Activated CD4-positive, alpha-beta T cell treated with anti-CD3 and anti-CD28 coated beads for 36 hours (primary cell): ENCODE results near the gene HAGHL. TPM values are rescaled to one million over a fixed set of nuclear protein-coding genes. Genes with fewer than 3 reads are reported as not detected.

Experiments
- ATAC-seq: fragments of 200-7000 bp; cut with Tn5 transposase; one replicate; pipeline ENCODE4 v1.10.0; 2021; ENCODE audit warnings: mild to moderate bottlenecking, moderate library complexity
- CTCF ChIA-PET: fragments of 350-600 bp; sonication (Branson Sonifier 250); formaldehyde crosslinking; loops from one replicate; lab custom pipeline; 2021; ENCODE audit warnings: antibody characterized with exemption; lab: Charles Lee
- POLR2A ChIA-PET: fragments of 350-600 bp; sonication (Branson Sonifier 250); formaldehyde crosslinking; loops from one replicate; lab custom pipeline; 2021; ENCODE audit warnings: antibody characterized with exemption, inconsistent platforms; lab: Charles Lee
- DNase-seq: peaks from one replicate; pipeline ENCODE4 v3.0.0-alpha.2; 2020
- H3K27ac Mint-ChIP-seq: one replicate; pipeline ENCODE4 v1.8.0; 2021; ENCODE audit warnings: mixed read lengths
- H3K27me3 Mint-ChIP-seq: one replicate; pipeline ENCODE4 v1.8.0; 2021; ENCODE audit warnings: mixed read lengths
- H3K36me3 Mint-ChIP-seq: one replicate; pipeline ENCODE4 v1.8.0; 2021; ENCODE audit warnings: low read depth, mixed read lengths
- H3K4me1 Mint-ChIP-seq: one replicate; pipeline ENCODE4 v1.8.0; 2021; ENCODE audit warnings: mixed read lengths
- H3K4me3 Mint-ChIP-seq: one replicate; pipeline ENCODE4 v1.8.0; 2021; ENCODE audit warnings: mild to moderate bottlenecking, moderate library complexity, mixed read lengths
- H3K9me3 Mint-ChIP-seq: one replicate; pipeline ENCODE4 v1.8.0; 2021; ENCODE audit warnings: low read depth, mixed read lengths
- intact Hi-C, 2 experiments: fragments of 100-400 bp; cut with DNase I in 1 of 2; cut with micrococcal nuclease in 1 of 2; formaldehyde crosslinking; loops; one replicate each; pipeline versions ENCODE4 v1.14.2 to v1.15.1; 2022 to 2024; cut with DNase I, micrococcal nuclease
- total RNA-seq, 2 experiments: library from RNA; stranded (reverse); gene quantifications; one replicate each; pipeline ENCODE4 v1.2.3, GENCODE V29; 2021

The HAGHL gene
- total RNA-seq, 2 experiments from 2014 or later = 10.0 to 11.7 TPM

- no peak for ATAC-seq
- H3K27me3 Mint-ChIP-seq = no peaks in the 10 kb centered on the region
- CTCF ChIA-PET = interaction anchor here (0.6 to 3.5 kb wide), 6 partner anchors 10 to 277 kb away, joined by 3 to 29 read pairs (median 4); partner anchors contain the start of gene CIAO3
- POLR2A ChIA-PET = no interaction called here
- no peak for DNase-seq
- H3K36me3 Mint-ChIP-seq = no peaks in the 10 kb centered on the region
- peak overlapping the region; percentile 17 for H3K4me3 Mint-ChIP-seq
- peaks cover 20% of the 10 kb centered on the region for H3K4me1 Mint-ChIP-seq
- intact Hi-C loops = loop anchor here in 1 of 2 experiments (5.0 kb wide), 1 partner anchor 41 kb away; the partner anchor contains the start of genes JMJD8 and STUB1
- no peaks in the 10 kb centered on the region for H3K9me3 Mint-ChIP-seq
- no peak overlapping the region for H3K27ac Mint-ChIP-seq
Observed at GRCh38 chr16:722835-723633, 3.9 kb upstream of the HAGHL start.

DNA sequence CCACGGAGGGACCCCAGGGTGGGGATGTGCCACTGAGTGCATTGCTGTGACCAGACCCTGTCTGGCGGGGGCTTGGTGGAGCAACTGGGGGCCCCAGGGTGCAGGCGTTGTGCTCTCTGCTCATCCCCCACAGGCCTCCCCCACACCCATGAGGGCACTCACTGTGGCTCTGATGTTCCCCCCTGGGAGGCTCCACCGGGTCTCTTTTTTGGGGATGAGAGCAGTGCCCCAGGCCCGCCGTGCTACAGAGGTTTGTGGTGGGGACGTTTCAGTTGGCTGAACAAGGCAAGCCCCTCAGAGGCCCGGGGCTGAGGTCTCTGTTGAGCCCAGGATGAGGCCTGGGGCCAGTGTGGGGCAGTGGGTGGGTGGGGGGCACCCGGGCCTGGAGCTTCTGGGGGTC is 3.2 kb upstream of the HAGHL start:
- no peaks in the 10 kb centered on the region for H3K27me3 Mint-ChIP-seq
- intact Hi-C loops = loop anchor here in 1 of 2 experiments (5.0 kb wide), 1 partner anchor 41 kb away; the partner anchor contains the start of genes JMJD8 and STUB1
- no peak for ATAC-seq
- no peak overlapping the region for H3K4me3 Mint-ChIP-seq
- ChIA-PET POLR2A (no interaction called here), CTCF (interaction anchor here (0.8 to 1.5 kb wide), 3 partner anchors 9 to 63 kb away, joined by 4 to 7 read pairs (median 4); partner anchors contain the start of gene CIAO3)
- peaks cover 20% of the 10 kb centered on the region for H3K4me1 Mint-ChIP-seq
- DNase-seq = no peak
- no peaks in the 10 kb centered on the region for H3K36me3 Mint-ChIP-seq
- no peak overlapping the region for H3K27ac Mint-ChIP-seq
- no peaks in the 10 kb centered on the region for H3K9me3 Mint-ChIP-seq

GRCh38 chr16:724188-725040 is 2.5 kb upstream of the HAGHL start:
- ATAC-seq (no peak), DNase-seq (no peak)
- Mint-ChIP-seq H3K36me3 (no peaks in the 10 kb centered on the region), H3K27ac (no peak overlapping the region), H3K4me1 (peaks cover 13% of the 10 kb centered on the region), H3K27me3 (no peaks in the 10 kb centered on the region), H3K4me3 (no peak overlapping the region), H3K9me3 (no peaks in the 10 kb centered on the region)
- intact Hi-C loops = loop anchor here in 1 of 2 experiments (5.0 kb wide), 1 partner anchor 42 kb away; the partner anchor contains the start of genes JMJD8 and STUB1
- ChIA-PET CTCF (interaction anchor here (0.6 to 1.5 kb wide), 4 partner anchors 10 to 63 kb away, joined by 3 to 4 read pairs (median 4); partner anchors contain the start of gene METRN), POLR2A (no interaction called here)

DNA sequence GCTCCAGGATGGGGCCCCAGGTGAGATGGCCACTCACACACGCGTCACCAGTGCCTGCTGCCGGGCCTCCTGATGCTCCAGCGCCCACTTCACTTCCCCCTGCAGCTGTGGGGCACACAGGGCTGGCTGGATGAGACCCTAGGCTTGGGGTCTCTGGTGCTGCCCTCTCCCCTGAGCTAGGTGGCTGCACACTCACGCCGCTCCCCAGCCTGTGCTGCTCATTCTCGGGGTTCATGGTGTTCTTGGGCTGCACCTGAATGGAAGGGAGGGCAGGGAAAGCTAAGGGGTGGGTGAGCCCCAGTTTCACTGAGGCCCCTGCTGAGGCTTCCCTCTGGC is 1.9 kb upstream of the HAGHL start:
- POLR2A ChIA-PET = no interaction called here

DNA sequence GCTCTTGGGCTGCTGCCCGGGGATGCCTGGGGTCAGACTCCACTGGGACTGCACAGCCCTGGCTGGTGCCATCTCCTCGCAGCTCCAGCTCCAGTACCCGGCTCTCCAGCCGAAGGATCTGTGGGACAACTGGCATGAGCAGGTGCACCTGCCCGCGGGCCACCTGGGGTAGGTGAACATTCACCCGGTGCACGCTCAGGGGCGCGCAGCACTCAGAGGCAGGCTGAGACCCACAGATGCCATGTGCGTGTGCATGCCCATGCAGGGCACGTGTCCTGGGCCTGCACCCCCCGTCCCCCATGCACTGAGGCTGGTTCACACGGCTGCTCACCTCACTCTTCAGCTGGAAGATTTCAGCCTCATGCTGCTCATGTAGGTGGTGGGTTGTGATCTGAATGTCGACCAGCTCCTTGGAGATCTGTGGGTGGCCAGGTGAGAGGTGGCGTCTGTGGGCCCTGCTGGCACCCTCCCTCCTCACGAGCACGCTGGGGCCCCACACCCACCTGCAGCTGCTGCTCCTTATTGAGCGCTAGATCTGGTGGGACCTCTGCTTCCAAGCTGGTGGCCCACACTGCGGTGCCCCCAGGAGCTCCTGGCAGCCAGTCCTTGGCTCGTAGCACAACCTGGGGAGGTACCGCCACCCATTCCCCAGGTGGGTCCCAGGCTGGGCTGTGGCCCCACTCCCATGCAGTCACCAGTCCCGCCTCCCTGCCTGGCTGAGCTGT is 1.3 kb upstream of the HAGHL start:
- H3K27ac Mint-ChIP-seq = no peak overlapping the region
- H3K4me1 Mint-ChIP-seq = peaks cover 6% of the 10 kb centered on the region
- no peak for ATAC-seq
- ChIA-PET POLR2A (interaction anchor here (0.8 to 1.3 kb wide), 2 partner anchors 10 to 653 kb away, joined by 4 read pairs; no protein-coding TSS in a partner anchor), CTCF (interaction anchor here (0.6 to 1.5 kb wide), 3 partner anchors 13 to 24 kb away, joined by 3 to 5 read pairs (median 4); no protein-coding TSS in a partner anchor)
- no peaks in the 10 kb centered on the region for H3K27me3 Mint-ChIP-seq
- H3K9me3 Mint-ChIP-seq = no peaks in the 10 kb centered on the region
- no peak overlapping the region for H3K4me3 Mint-ChIP-seq
- DNase-seq = no peak
- no peaks in the 10 kb centered on the region for H3K36me3 Mint-ChIP-seq
- intact Hi-C loops = no loop called here

More for the DNA sequence above, 1.9 kb upstream of the HAGHL start:
- peaks cover 10% of the 10 kb centered on the region for H3K4me1 Mint-ChIP-seq
- CTCF ChIA-PET = interaction anchor here (0.6 to 1.5 kb wide), 4 partner anchors 10 to 64 kb away, joined by 3 to 4 read pairs (median 4); partner anchors contain the start of gene METRN
- no peak for DNase-seq
- intact Hi-C loops = no loop called here
- no peaks in the 10 kb centered on the region for H3K9me3 Mint-ChIP-seq
- no peak for ATAC-seq
- H3K36me3 Mint-ChIP-seq = no peaks in the 10 kb centered on the region
- no peaks in the 10 kb centered on the region for H3K27me3 Mint-ChIP-seq
- no peak overlapping the region for H3K27ac Mint-ChIP-seq
- no peak overlapping the region for H3K4me3 Mint-ChIP-seq

- intact Hi-C loops = no loop called here
- Mint-ChIP-seq H3K4me3 (no peak overlapping the region), H3K27ac (no peak overlapping the region), H3K4me1 (peaks cover 6% of the 10 kb centered on the region), H3K27me3 (no peaks in the 10 kb centered on the region), H3K9me3 (no peaks in the 10 kb centered on the region), H3K36me3 (no peaks in the 10 kb centered on the region)
- ChIA-PET CTCF (interaction anchor here (0.5 to 1.5 kb wide), 2 partner anchors 14 to 380 kb away, joined by 3 to 5 read pairs; no protein-coding TSS in a partner anchor), POLR2A (interaction anchor here (0.8 to 1.3 kb wide), 2 partner anchors 10 to 653 kb away, joined by 4 read pairs; no protein-coding TSS in a partner anchor)
- ATAC-seq (no peak), DNase-seq (no peak)
Observed at GRCh38 chr16:726188-726437, 793 bp upstream of the HAGHL start.

- intact Hi-C loops = loop anchor here in 1 of 2 experiments (1.0 kb wide), 1 partner anchor 12 kb away; the partner anchor contains the start of gene METRN
- peaks cover 3% of the 10 kb centered on the region for H3K4me1 Mint-ChIP-seq
- peak; percentile 21 for ATAC-seq
- DNase-seq = peak; percentile 56
- ChIA-PET POLR2A (no interaction called here), CTCF (interaction anchor here (0.6 kb wide), 1 partner anchor 8 kb away, joined by 3 read pairs; no protein-coding TSS in a partner anchor)
- H3K27me3 Mint-ChIP-seq = no peaks in the 10 kb centered on the region
- H3K36me3 Mint-ChIP-seq = no peaks in the 10 kb centered on the region
- H3K27ac Mint-ChIP-seq = no peak overlapping the region
- H3K9me3 Mint-ChIP-seq = no peaks in the 10 kb centered on the region
- peak overlapping the region; percentile 49 for H3K4me3 Mint-ChIP-seq
Observed at GRCh38 chr16:727291-727977, 528 bp downstream of the HAGHL start.

- intact Hi-C loops = loop anchor here in 1 of 2 experiments (1.0 kb wide), 1 partner anchor 33 kb away; no protein-coding TSS in a partner anchor
- DNase-seq (peak; percentile 74), ATAC-seq (peak; percentile 70)
- Mint-ChIP-seq H3K27ac (no peak overlapping the region), H3K36me3 (peaks cover 6% of the 10 kb centered on the region), H3K4me3 (peak overlapping the region; percentile 44), H3K9me3 (no peaks in the 10 kb centered on the region), H3K4me1 (peaks cover 3% of the 10 kb centered on the region), H3K27me3 (no peaks in the 10 kb centered on the region)
- POLR2A ChIA-PET = no interaction called here
- CTCF ChIA-PET = interaction anchor here (0.8 to 1.2 kb wide), 2 partner anchors 16 to 253 kb away, joined by 3 to 4 read pairs; partner anchors contain the start of gene SOX8
Observed at GRCh38 chr16:728131-728889, 1.4 kb downstream of the HAGHL start.

- ATAC-seq (no peak), DNase-seq (no peak)
- intact Hi-C loops = loop anchor here in 1 of 2 experiments (1.0 kb wide), 1 partner anchor 34 kb away; no protein-coding TSS in a partner anchor
- CTCF ChIA-PET = interaction anchor here (0.6 to 1.7 kb wide), 4 partner anchors 8 to 785 kb away, joined by 3 to 7 read pairs (median 3); partner anchors contain the start of genes ANTKMT and SOX8
- peak overlapping the region; percentile 44 for H3K4me3 Mint-ChIP-seq
- peaks cover 3% of the 10 kb centered on the region for H3K4me1 Mint-ChIP-seq
- POLR2A ChIA-PET = no interaction called here
- no peaks in the 10 kb centered on the region for H3K9me3 Mint-ChIP-seq
- no peak overlapping the region for H3K27ac Mint-ChIP-seq
- no peaks in the 10 kb centered on the region for H3K27me3 Mint-ChIP-seq
- peaks cover 8% of the 10 kb centered on the region for H3K36me3 Mint-ChIP-seq
Observed at GRCh38 chr16:728890-729744, 2.2 kb downstream of the HAGHL start.
